Astrocyte (in vitro differentiated cells and primary cell): ENCODE data around the gene TOR1B. TPM values are rescaled to one million over a fixed set of nuclear protein-coding genes. Genes with fewer than 3 reads are reported as not detected.
A peak's percentile ranks its signal among the peaks of the same experiment; 100 is the strongest.

ENCODE experiments used
- DNase-seq: peaks from one replicate; pipeline ENCODE4 v3.0.0-alpha.2; 2010; ENCODE audit warnings: low read depth
- FAIRE-seq: peaks from 2 replicates; lab custom pipeline; 2011; peaks lifted over from hg19 to GRCh38; lab: Jason Lieb, UNC
- H2AFZ ChIP-seq: 2 replicates; pipeline ENCODE4 v1.6.0; 2012; ENCODE audit warnings: low read depth, low read length, inconsistent platforms
- H3K27ac ChIP-seq: 2 replicates; pipeline ENCODE4 v1.5.1; 2011; ENCODE audit warnings: low read depth, low read length, inconsistent platforms
- H3K27me3 ChIP-seq: 2 replicates; pipeline ENCODE4 v1.6.0; 2011; ENCODE audit warnings: low read length, inconsistent platforms; ENCODE audit not compliant: insufficient read depth
- H3K36me3 ChIP-seq: 2 replicates; pipeline ENCODE4 v1.5.1; 2011; ENCODE audit warnings: low read length, inconsistent platforms; ENCODE audit not compliant: insufficient read depth
- H3K4me1 ChIP-seq: 2 replicates; pipeline ENCODE4 v1.5.1; 2011; ENCODE audit warnings: low read length, inconsistent platforms; ENCODE audit not compliant: insufficient read depth
- H3K4me2 ChIP-seq: 2 replicates; pipeline ENCODE4 v1.6.0; 2012; ENCODE audit warnings: low read length, inconsistent platforms
- H3K4me3 ChIP-seq: 2 replicates; pipeline ENCODE4 v1.5.1; 2011; ENCODE audit warnings: low read depth, mild to moderate bottlenecking, low read length, inconsistent platforms; ENCODE audit not compliant: insufficient read depth
- H3K79me2 ChIP-seq: 2 replicates; pipeline ENCODE4 v1.6.0; 2012; ENCODE audit warnings: mild to moderate bottlenecking, low read length, inconsistent platforms; ENCODE audit not compliant: insufficient read depth
- H3K9ac ChIP-seq: 2 replicates; pipeline ENCODE4 v1.6.0; 2012; ENCODE audit warnings: mild to moderate bottlenecking, low read length, inconsistent platforms
- H3K9me3 ChIP-seq: 2 replicates; pipeline ENCODE4 v1.5.1; 2012; ENCODE audit warnings: low read depth, mild to moderate bottlenecking, low read length, inconsistent platforms; ENCODE audit not compliant: insufficient read depth
- H4K20me1 ChIP-seq: 2 replicates; pipeline ENCODE4 v1.6.0; 2012; ENCODE audit warnings: low read length, inconsistent platforms; ENCODE audit not compliant: insufficient read depth
- H3K27ac Mint-ChIP-seq: one replicate; pipeline ENCODE4 v1.8.0; 2021; ENCODE audit warnings: mild to moderate bottlenecking, mixed read lengths; ENCODE audit not compliant: unreplicated experiment
- H3K27me3 Mint-ChIP-seq: one replicate; pipeline ENCODE4 v1.8.0; 2021; ENCODE audit warnings: low read depth, mixed read lengths; ENCODE audit not compliant: unreplicated experiment
- H3K36me3 Mint-ChIP-seq: one replicate; pipeline ENCODE4 v1.8.0; 2021; ENCODE audit warnings: low read depth, mixed read lengths; ENCODE audit not compliant: unreplicated experiment
- H3K4me1 Mint-ChIP-seq: one replicate; pipeline ENCODE4 v1.8.0; 2021; ENCODE audit warnings: low read depth, mixed read lengths; ENCODE audit not compliant: unreplicated experiment
- H3K4me3 Mint-ChIP-seq: one replicate; pipeline ENCODE4 v1.8.0; 2021; ENCODE audit warnings: mild to moderate bottlenecking, moderate library complexity, mixed read lengths; ENCODE audit not compliant: unreplicated experiment
- H3K9me3 Mint-ChIP-seq: one replicate; pipeline ENCODE4 v1.8.0; 2021; ENCODE audit warnings: mild to moderate bottlenecking, mixed read lengths; ENCODE audit not compliant: unreplicated experiment
- CTCF ChIP-seq: IDR thresholded peaks from 2 replicates; pipeline ENCODE4 v1.5.1; 2011; ENCODE audit warnings: low read depth, mild to moderate bottlenecking, inconsistent platforms, low read length, moderate library complexity; ENCODE audit not compliant: insufficient read depth
- EZH2 ChIP-seq: IDR thresholded peaks from 2 replicates; pipeline ENCODE4 v1.6.1; 2012; ENCODE audit warnings: mild to moderate bottlenecking, low read length, inconsistent platforms; ENCODE audit not compliant: insufficient read depth
- total RNA-seq: library from RNA; stranded (reverse); gene quantifications from 2 replicates; pipeline ENCODE4 v1.2.1, GENCODE V29; 2021

TOR1B gene
- total RNA-seq, 1 donor from 2014 or later: 31.6 TPM

GRCh38 chr9:129798973-129799372 is 4.0 kb upstream of the TOR1B start:
- DNase-seq: no peak

GRCh38 chr9:129801504-129801903 is 1.5 kb upstream of the TOR1B start:
- no peak overlapping the region for H3K9ac ChIP-seq
- Mint-ChIP-seq H3K9me3 (no peaks in the 10 kb centered on the region), H3K4me1 (peaks cover 9% of the 10 kb centered on the region), H3K4me3 (no peak overlapping the region), H3K27ac (no peak overlapping the region), H3K36me3 (peaks cover 6% of the 10 kb centered on the region), H3K27me3 (peaks cover 3% of the 10 kb centered on the region)
- no peak overlapping the region for H3K27ac ChIP-seq
- no peak overlapping the region for H3K4me2 ChIP-seq
- DNase-seq (no peak), FAIRE-seq (no peak)
- no peaks in the 10 kb centered on the region for H3K9me3 ChIP-seq
- H2AFZ ChIP-seq: no peak overlapping the region
- no peak overlapping the region for H3K4me3 ChIP-seq
- TF ChIP-seq CTCF: no peak
- TF ChIP-seq EZH2: no peak
- H3K79me2 ChIP-seq: peaks cover 19% of the 10 kb centered on the region
- peaks cover 20% of the 10 kb centered on the region for H4K20me1 ChIP-seq
- peaks cover 5% of the 10 kb centered on the region for H3K4me1 ChIP-seq
- H3K36me3 ChIP-seq: peaks cover 2% of the 10 kb centered on the region
- no peaks in the 10 kb centered on the region for H3K27me3 ChIP-seq

More at GRCh38 chr9:129798973-129799372, 4.0 kb upstream of the TOR1B start:
- H3K4me3 ChIP-seq: no peak overlapping the region
- no peak overlapping the region for H3K4me2 ChIP-seq
- H3K27me3 ChIP-seq: peaks cover 16% of the 10 kb centered on the region
- peaks cover 3% of the 10 kb centered on the region for H3K4me1 ChIP-seq
- H2AFZ ChIP-seq: no peak overlapping the region
- TF ChIP-seq CTCF (no peak), EZH2 (no peak)
- no peak overlapping the region for H3K27ac Mint-ChIP-seq
- H3K4me1 Mint-ChIP-seq: peaks cover 2% of the 10 kb centered on the region
- H3K36me3 ChIP-seq: no peaks in the 10 kb centered on the region
- no peaks in the 10 kb centered on the region for H3K9me3 ChIP-seq
- H3K79me2 ChIP-seq: peaks cover 5% of the 10 kb centered on the region
- no peaks in the 10 kb centered on the region for H3K9me3 Mint-ChIP-seq
- H3K27ac ChIP-seq: no peak overlapping the region
- no peaks in the 10 kb centered on the region for H3K36me3 Mint-ChIP-seq
- H4K20me1 ChIP-seq: peaks cover 3% of the 10 kb centered on the region
- peaks cover 26% of the 10 kb centered on the region for H3K27me3 Mint-ChIP-seq
- H3K9ac ChIP-seq: no peak overlapping the region
- no peak for FAIRE-seq
- H3K4me3 Mint-ChIP-seq: no peak overlapping the region

- H3K27ac ChIP-seq: no peak overlapping the region
- peak overlapping the region; percentile 85 for H3K4me3 Mint-ChIP-seq
- H3K27ac Mint-ChIP-seq: peak overlapping the region; percentile 15
- H3K4me1 Mint-ChIP-seq: peaks cover 9% of the 10 kb centered on the region
- DNase-seq: no peak
- H3K4me2 ChIP-seq: peak overlapping the region; percentile 91
- H3K9ac ChIP-seq: peak overlapping the region; percentile 79
- peaks cover 5% of the 10 kb centered on the region for H3K4me1 ChIP-seq
- peak overlapping the region; percentile 71 for H3K4me3 ChIP-seq
- H3K36me3 Mint-ChIP-seq: peaks cover 8% of the 10 kb centered on the region
- H3K36me3 ChIP-seq: peaks cover 4% of the 10 kb centered on the region
- no peaks in the 10 kb centered on the region for H3K9me3 ChIP-seq
- peaks cover 25% of the 10 kb centered on the region for H3K79me2 ChIP-seq
- peaks cover 3% of the 10 kb centered on the region for H3K27me3 Mint-ChIP-seq
- no peaks in the 10 kb centered on the region for H3K9me3 Mint-ChIP-seq
- no peak for TF ChIP-seq CTCF
- TF ChIP-seq EZH2: no peak
- H4K20me1 ChIP-seq: peaks cover 26% of the 10 kb centered on the region
- no peak for FAIRE-seq
- peak overlapping the region; percentile 87 for H2AFZ ChIP-seq
- no peaks in the 10 kb centered on the region for H3K27me3 ChIP-seq
Measured at GRCh38 chr9:129803676-129804060, 684 bp downstream of the TOR1B start.
